Brain pericyte (primary cell): ENCODE results near the gene DOCK3.
"Not testable (repeated sequence)": the region's sequence is repeated elsewhere in the genome, so short reads cannot be mapped to it uniquely, and the experiment has no call there.

Experiments used
- DNase-seq: peaks from one replicate; pipeline ENCODE4 v3.0.0-alpha.2; 2012; ENCODE audit warnings: low read depth, low spot score

The DOCK3 gene

DNA sequence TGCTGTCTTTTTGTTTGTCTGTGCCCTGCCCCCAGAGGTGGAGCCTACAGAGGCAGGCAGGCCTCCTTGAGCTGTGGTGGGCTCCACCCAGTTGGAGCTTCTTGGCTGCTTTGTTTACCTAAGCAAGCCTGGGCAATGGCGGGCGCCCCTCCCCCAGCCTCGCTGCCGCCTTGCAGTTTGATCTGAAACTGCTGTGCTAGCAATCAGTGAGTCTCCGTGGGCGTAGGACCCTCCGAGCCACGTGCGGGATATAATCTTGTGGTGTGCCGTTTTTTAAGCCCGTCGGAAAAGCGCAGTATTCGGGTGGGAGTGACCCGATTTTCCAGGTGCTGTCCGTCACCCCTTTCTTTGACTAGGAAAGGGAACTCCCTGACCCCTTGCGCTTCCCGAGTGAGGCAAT is 303.9 kb downstream of the DOCK3 start:
- not testable (repeated sequence) for DNase-seq

GRCh38 chr3:50978991-50979667 is 304.4 kb downstream of the DOCK3 start:
- no peak for DNase-seq

DNA sequence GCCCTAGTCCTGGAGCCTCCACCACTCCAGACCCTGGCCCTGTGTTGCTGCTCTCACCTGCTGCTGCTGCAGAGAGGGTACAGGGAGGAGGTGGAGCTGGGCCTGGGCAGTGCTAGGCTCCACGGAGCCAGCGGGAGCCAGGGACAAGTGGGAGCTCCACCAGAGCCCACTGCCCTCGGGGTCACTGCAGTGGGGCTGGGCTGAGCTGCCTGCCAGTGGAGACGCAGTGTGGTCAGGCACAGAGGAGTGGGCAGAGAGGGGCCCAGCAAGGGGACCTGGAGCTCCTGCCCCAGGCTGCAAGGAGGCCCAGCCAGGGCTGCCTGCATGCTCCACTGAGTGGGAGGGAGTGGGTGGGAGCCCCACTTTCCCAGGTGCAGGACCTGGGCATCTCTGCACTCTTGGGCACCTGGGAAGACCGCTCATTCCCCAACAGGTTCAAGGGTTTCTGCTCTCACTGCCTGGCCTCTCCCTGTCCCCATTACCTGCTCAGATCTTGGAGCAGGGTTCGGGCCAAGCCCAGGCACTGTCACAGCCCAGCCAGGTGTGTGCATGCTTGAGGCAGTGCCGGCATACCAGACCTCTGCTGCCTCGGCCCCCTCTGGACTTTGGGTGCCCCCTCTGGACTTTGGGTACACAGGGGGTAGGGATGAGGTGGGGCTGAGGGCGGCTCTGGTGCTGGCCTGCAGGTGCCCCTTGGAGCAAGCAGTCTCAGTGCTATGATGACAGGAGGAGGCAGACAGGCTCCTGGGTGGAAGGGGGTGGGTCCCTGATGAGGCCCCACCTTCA is 308.0 kb downstream of the DOCK3 start:
- DNase-seq: no peak

- DNase-seq: no peak
Observed at GRCh38 chr3:50983887-50984286, 309.2 kb downstream of the DOCK3 start.

- DNase-seq: no peak
Observed at GRCh38 chr3:50985893-50986292, 311.2 kb downstream of the DOCK3 start.

GRCh38 chr3:50986726-50987125 is 312.0 kb downstream of the DOCK3 start:
- no peak for DNase-seq

- DNase-seq: no peak
Observed at GRCh38 chr3:50994537-50994936, 319.8 kb downstream of the DOCK3 start.

GRCh38 chr3:50995085-50995824 is 320.5 kb downstream of the DOCK3 start:
- no peak for DNase-seq

DNA sequence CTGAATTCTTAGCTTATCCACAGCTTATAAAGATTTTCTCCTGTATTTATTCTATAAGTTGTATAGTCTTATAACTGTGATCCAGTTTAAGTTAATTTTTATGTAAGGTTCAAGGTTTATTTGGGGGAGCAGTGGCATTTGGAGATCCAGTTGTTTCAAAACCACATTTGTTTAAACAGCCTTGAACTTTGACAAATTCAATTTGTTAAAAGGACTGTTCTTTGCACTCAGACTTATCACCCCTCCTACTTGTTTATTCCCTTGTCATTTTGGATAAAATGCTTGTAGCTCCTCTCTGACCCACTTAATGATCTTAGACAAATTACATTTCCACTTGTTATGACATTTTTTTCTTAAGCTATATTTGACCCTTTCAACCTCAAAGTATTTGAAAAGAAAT is 327.8 kb downstream of the DOCK3 start:
- no peak for DNase-seq

DNA sequence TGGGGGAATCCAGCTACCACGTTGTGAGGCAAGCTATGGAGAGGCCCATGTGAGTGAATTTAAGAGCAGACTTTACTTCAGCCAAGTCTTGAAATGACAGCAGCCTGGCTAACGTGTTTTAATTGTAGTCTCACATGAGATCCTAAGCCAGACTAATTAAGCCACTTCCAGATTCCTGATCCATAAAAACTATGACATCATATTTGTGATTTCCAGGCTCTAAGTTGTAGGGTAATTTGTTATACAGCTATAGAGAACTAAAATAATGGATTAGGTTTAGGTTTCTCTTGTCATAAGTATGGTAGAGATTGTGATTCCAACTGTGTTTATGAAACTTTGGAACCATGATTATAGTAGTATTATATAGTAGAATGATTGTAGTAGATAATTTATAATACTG is 329.5 kb downstream of the DOCK3 start:
- no peak for DNase-seq

DNA sequence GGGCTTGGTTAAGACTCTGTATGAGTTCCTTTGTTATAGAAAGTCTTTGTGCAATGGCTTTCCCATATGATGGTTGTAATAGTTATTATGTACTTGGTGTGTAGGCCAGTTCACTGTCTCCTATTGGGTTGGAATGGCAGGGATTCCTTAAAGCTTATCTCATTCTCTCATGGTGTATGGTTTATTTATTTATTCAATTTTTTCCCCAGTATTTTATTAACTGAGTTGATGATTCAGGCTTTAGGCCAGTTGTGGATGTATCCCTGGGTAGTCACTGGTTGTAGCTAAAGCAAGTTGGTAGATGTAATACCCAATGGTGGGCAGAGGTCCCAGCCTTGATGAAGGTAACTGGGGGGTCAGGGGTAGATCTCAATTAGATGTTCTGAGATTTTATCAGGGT is 349.4 kb downstream of the DOCK3 start:
- no peak for DNase-seq

DNA sequence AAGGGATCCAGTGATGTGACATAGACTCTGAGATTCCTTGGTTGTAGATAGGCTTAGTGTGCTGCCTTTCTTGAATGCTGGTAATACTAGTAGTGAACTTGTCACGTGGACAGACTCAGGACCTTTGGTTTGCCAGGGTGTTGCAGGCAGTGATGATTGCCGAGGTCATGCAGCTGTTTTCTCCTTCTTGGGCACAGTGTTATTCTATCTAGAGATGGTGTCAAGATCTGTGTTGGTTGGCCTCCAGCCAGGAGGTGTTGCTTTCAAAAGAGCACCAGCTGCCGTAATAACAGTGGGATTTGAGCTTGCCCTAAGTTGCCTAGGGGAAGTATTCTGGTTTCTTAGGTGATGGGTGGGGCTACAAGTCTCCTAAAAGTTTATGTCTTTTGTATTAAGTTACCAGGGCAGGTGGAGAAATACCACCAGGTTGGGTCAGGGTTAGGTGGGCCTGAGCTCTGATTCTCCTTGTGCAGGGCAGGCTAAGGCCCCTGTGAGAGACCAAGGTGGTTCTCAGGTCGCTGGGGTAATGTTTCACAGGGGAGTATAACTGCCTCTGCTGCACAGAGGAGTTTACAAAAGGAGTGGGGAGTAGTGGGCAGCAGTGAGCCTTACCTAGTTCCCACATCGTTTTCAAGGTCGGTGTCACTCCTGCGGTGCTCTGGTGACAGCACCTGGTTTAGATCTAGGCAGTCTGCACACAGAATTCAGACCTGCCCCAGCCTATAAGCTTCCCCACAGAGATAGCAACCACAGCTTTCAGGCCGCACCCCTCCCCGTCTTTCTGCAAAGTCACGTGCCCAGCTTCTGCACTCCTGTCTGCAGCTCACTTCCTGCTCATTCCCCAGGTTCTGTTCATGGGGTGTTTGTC is 350.3 kb downstream of the DOCK3 start:
- no peak for DNase-seq

- no peak for DNase-seq
Observed at GRCh38 chr3:51031666-51032065, 356.9 kb downstream of the DOCK3 start.

- DNase-seq: no peak
Observed at GRCh38 chr3:51035630-51036029, 360.9 kb downstream of the DOCK3 start.

GRCh38 chr3:51044982-51045381 is 370.3 kb downstream of the DOCK3 start:
- DNase-seq: no peak

DNA sequence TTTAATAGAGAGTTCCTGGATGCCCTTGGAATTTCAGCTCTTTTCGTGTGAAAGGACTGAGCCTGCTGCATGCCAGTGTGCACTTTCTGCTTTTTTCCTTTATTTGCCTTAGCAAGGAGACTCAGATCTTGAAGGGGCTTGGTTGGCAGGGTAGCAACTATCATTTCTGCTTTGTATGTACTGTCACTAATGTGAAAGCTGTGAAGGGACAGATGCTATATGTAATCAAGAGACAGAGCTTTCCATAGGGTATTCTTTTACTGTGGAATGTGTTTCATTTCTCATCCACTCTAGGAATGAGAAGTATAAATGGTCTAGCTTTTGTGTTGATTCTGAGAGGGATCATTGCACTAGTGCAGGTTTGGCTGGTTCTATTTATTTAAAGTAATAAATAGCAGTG is 377.8 kb downstream of the DOCK3 start:
- DNase-seq: no peak

DNA sequence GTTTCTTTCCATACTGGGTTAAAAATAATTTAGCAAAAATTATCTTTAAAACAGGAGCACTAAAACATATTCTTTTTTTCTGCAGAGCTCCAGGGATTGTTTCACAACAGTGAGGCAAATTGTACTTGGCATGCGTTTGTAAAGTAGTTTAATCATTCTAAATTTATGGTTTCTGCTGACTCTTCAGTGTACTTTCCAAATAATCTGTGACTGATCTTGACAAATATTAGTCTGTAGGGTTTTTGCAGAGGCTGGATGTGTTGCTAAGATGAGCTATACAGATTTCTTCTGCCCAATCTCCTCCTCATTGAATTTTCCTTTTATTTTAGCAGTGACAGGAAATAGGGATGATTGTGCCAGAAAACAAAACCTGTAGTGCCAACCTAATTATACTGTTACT is 382.4 kb downstream of the DOCK3 start:
- no peak for DNase-seq

DNA sequence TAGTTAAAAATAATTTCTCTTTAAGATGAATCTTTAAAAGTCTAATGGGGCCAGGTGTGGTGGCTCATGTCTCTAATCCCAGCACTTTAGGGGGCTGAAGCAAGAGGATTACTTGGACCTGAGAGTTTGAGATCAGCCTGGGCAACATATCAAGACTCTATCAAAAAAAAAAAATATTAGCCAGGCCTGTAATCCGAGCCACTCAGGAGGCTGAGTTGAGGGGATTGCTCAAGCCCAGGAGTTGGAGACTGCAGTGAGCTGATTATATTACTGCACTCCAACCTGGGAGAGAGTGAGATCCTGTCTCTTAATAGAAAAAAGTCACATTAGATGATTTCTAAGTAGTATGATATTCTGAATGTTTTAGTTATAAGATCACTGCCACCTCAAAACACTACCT is 388.3 kb downstream of the DOCK3 start:
- no peak for DNase-seq

- DNase-seq: no peak
Observed at GRCh38 chr3:51075221-51075775, 400.6 kb downstream of the DOCK3 start.

GRCh38 chr3:51082363-51082762 is 407.6 kb downstream of the DOCK3 start:
- no peak for DNase-seq

DNA sequence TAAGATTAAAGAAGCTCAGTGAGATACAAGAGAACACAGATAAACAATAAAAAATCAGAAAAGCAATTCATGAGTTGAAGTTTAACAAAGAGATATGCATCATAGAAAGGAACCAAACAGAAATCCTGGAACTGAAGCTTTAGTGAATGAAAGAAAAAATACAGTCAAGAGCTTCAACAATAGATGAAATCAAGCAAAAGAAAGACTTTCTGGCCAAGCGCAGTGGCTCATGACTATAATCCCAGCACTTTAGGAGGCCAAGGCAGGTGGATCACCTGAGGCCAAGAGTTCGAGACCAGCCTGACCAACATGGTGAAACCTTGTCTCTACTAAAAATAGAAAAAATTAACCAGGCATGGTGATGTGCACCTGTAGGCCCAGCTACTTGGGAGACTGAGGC is 408.8 kb downstream of the DOCK3 start:
- no peak for DNase-seq
